GM12892 (cell line): ENCODE data around the gene TAPBPL.
"Not testable (repeated sequence)": the region's sequence is repeated elsewhere in the genome, so short reads cannot be mapped to it uniquely, and the experiment has no call there.

Experiments used
- POLR2A ChIP-seq: IDR thresholded peaks from 2 replicates; pipeline ENCODE4 v1.6.1; 2011; ENCODE audit warnings: low read depth, low read length, control low read depth
- POLR2AphosphoS5 ChIP-seq: IDR thresholded peaks from 2 replicates; pipeline ENCODE4 v1.6.1; 2011; ENCODE audit warnings: low read depth, low read length, control low read depth
- TAF1 ChIP-seq: IDR thresholded peaks from 2 replicates; pipeline ENCODE4 v1.6.1; 2011; ENCODE audit warnings: low read depth, mild to moderate bottlenecking, control low read depth, low read length, borderline replicate concordance

DNA sequence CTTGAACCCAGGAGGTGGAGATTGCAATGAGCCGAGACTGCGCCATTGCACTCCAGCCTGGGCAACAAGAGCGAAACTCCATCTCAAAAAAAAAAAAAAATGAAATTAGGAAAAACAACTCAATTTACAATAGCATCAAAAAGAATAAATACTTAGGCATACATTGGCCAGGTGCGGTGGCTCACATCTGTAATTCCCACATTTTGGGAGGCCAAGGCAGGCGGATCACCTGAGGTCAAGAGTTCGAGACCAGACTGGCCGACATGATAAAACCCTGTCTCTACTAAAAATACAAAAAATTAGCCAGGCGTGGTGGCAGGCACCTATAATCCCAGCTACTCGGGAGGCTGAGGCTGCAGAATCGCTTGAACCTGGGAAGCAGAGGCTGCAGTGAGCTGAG lies 24.0 kb upstream of the TAPBPL start:
- TF ChIP-seq POLR2AphosphoS5, POLR2A, TAF1: not testable (repeated sequence)
